ENCODE results near the gene MFN2.

DNA sequence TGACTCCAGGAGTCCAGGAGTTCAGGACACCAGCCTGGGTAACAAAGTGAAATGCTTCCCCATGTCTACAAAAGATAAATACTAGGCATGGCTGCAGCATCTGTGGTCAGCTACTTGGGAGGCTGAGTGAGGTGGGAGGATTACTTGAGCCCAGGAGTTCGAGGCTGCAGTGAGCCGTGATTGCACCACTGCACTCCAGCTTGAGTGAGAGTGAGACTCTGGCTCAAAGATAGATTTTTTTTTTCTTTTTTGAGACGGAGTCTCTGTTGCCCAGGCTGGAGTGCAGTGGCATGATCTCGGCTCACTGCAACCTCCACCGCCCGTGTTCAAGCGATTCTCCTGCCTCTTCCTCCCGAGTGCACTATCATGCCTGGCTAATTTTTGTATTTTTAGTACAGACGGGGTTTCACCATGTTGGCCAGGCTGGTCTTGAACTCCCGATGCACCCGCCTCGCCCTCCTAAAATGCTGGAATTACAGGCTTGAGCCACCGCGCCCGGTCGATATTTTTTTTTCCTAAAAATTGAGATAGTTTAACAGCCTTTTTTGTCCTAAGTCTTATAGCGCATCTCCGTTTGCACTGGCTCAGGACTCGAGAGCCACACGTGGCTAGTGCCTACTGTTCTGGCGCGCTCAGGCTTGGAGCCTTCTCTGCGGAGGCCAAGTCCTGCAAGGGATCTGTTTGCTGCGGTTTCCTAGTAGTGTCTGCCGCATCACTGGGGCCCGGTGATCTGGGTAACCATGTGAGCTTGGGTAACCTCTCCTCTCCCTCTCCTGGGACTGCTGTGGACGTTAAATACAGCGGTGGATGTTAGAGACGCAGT is 1.0 kb upstream of the MFN2 start:
- TF ChIP-seq, protein P1, sequence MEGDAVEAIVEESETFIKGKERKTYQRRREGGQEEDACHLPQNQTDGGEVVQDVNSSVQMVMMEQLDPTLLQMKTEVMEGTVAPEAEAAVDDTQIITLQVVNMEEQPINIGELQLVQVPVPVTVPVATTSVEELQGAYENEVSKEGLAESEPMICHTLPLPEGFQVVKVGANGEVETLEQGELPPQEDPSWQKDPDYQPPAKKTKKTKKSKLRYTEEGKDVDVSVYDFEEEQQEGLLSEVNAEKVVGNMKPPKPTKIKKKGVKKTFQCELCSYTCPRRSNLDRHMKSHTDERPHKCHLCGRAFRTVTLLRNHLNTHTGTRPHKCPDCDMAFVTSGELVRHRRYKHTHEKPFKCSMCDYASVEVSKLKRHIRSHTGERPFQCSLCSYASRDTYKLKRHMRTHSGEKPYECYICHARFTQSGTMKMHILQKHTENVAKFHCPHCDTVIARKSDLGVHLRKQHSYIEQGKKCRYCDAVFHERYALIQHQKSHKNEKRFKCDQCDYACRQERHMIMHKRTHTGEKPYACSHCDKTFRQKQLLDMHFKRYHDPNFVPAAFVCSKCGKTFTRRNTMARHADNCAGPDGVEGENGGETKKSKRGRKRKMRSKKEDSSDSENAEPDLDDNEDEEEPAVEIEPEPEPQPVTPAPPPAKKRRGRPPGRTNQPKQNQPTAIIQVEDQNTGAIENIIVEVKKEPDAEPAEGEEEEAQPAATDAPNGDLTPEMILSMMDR (IDR thresholded peaks at IDR 0.05), result no peak
- TF ChIP-seq POLR2AphosphoS5 (IDR thresholded peaks at IDR 0.05; ENCODE audit: low read depth, low read length) (no peak), TCF7L2 (IDR thresholded peaks at IDR 0.05; ENCODE audit: low read depth, low read length) (no peak)
- TF ChIP-seq, protein P2, sequence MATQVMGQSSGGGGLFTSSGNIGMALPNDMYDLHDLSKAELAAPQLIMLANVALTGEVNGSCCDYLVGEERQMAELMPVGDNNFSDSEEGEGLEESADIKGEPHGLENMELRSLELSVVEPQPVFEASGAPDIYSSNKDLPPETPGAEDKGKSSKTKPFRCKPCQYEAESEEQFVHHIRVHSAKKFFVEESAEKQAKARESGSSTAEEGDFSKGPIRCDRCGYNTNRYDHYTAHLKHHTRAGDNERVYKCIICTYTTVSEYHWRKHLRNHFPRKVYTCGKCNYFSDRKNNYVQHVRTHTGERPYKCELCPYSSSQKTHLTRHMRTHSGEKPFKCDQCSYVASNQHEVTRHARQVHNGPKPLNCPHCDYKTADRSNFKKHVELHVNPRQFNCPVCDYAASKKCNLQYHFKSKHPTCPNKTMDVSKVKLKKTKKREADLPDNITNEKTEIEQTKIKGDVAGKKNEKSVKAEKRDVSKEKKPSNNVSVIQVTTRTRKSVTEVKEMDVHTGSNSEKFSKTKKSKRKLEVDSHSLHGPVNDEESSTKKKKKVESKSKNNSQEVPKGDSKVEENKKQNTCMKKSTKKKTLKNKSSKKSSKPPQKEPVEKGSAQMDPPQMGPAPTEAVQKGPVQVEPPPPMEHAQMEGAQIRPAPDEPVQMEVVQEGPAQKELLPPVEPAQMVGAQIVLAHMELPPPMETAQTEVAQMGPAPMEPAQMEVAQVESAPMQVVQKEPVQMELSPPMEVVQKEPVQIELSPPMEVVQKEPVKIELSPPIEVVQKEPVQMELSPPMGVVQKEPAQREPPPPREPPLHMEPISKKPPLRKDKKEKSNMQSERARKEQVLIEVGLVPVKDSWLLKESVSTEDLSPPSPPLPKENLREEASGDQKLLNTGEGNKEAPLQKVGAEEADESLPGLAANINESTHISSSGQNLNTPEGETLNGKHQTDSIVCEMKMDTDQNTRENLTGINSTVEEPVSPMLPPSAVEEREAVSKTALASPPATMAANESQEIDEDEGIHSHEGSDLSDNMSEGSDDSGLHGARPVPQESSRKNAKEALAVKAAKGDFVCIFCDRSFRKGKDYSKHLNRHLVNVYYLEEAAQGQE (IDR thresholded peaks at IDR 0.05; ENCODE audit: insufficient read depth in 1 of 2, low read depth in 2 of 2, low read length in 1 of 2), result no peak
